Activated effector memory CD4-positive, alpha-beta T cell treated with Interleukin-2 at 50 U/mL for 16 hours (primary cell): ENCODE results near the gene FBXL13.

ENCODE experiments used
- DNase-seq: peaks from one replicate; pipeline ENCODE4 v3.0.0-alpha.2; 2020

FBXL13 gene

DNA sequence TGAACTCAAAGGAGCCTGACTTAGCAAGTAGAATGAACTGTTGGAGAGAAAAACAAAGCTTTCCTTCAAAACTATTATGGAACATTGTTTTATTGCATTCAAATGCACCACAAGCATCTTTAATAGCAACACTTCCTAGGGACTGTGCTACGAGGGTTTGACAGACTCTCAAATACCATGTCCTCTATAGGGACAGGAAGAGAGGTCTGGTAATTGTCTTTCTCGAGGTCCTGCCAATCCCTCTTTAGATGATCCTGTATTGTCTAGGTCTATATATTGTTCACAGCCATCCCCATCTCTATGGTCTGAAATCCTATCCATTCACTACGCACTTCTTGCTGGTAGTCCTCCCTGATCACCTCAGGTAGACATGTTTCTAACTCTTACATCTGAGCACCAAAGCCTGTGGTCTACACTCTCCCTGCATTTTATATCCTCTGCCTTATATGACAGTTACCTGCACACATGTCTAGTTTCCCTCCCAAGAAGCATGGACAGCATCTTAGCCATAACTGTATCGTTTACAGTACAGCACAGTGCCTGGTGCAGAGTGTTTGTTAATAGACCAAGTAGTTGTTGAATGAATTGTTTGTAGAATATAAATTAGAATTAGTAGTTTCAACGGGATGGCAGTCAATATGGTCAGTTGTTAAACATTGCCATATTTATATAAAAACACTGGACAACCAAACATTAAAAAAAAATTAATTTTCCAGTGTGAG lies 183.5 kb downstream of the FBXL13 start:
- no peak for DNase-seq

- no peak for DNase-seq
Measured at GRCh38 chr7:102890292-102890970, 184.2 kb downstream of the FBXL13 start.

DNA sequence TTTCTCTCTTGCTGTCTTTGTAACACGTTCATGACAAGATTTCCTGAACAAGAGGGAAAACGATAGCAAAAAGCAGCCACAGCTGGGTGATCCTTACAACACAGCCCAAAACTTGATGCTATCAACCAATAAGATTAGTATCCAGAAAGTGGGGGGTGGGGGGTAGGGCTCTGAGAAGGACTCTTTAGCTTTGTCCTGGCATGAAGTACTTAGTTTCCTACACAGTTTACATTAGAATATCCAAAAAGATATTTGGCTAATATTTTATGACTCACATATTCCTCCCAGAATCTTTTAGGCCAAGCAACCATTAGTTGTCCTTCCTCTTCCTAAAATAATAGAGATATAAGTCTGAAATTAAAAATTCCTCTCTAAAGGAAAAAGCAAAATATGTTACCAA lies 184.7 kb downstream of the FBXL13 start:
- no peak for DNase-seq

DNA sequence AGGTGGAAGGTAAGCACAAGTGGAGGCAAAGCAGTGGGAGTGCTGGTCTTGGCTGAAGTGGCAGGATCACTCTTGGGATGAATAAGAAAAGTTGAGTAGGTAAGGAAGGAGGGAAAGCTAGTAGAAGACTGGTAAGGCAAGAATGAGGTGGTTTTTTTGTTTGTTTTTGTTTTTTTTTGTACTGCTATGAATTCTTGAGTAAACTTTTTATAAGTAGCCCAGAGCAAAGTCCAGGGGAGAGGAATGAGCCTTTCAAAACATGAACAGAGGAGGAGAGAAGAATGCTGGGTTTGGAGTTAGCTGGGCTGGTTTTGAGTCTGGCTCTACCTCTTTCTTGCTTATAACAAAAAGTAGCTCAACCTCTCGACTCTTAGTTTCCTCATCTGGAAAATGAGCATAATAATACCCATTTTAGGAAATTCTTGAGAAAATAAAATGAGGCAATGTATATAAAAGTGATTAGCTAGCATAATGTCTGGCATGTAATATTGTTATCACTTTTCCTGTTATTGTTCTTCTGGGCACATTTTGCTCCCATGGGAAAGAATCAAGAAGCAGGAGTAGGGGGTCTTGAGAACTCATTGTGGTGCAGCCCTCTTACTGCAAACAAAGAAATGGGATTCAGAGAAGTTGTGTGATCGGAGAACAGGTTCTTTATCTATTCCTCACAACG lies 185.9 kb downstream of the FBXL13 start:
- no peak for DNase-seq

- no peak for DNase-seq
Measured at GRCh38 chr7:102883098-102883860, 191.3 kb downstream of the FBXL13 start.

DNA sequence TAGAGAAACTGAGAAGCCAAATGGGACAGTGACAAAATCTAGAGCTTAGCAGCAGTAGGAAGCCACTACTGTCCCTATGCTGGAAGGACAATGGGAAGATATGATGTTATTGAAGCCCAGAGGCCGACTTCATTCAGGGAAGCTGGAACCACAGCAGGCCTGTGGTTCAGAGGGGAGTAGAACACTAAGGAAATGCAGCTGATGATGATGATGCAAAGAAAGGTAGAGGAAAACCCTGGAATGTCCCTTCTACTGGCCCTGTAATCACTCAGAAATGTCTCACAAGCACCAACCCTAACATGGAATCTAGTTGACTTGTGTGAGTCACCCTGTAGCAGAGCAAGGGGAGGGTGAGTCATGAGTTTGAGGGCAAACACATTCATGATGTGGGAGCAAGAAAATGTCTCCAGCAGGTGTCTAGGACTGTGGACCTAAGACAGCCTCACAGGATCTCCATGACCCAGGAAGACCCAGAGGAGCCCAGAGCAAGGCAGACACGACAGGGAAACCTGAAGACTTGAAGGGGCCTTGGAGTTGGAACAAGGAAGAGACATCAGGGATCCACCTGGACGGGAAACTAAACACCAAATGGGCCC lies 198.8 kb downstream of the FBXL13 start:
- DNase-seq: no peak

DNA sequence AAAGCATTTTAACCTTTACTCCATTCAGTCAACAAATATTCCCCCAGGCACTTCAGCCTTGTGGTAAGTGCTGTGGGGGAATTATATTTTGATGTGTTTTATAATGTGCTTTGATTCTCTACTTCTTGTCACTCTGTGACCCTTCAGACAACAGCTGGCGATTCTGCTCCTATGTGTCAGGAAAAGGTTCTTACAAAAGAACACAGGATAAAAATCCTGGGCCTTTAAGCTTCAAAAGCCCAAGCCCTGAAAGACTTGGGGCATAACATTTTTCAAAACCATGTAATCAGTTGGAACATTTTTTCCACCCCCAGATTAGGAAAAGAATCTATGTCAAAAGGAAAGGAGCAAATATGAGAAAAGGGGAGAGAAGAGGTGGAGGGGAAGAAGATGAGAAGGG lies 199.6 kb downstream of the FBXL13 start:
- DNase-seq: no peak

DNA sequence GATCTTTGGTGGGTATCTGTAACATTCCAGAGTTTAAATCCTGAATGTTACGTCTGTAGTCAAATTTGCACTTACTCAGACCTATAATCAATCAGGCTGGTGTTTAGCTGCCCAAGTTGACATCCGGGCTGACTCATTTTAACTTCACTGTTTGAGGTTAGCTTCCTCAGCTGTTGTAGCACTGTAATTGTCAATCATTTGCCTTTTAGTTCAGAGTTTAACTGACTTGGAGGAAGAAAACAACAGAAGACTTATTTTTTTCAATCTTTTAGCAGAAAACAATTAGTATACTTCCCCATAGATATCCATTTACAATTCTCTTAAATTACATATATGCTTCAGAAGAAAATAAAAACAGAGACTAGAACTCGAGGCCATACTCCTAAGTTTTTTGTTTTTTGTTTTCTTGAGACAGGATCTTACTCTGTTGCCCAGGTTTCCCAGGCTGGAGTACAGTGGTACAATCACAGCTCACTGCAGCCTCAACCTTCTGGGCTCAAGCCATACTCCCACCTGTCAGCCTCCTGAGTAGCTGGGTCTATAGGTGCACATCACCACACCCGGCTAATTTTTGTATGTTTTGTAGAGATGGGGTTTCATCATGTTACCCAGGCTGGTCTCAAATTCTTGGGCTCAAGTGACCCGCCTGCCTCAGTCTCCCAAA lies 200.3 kb downstream of the FBXL13 start:
- DNase-seq: no peak

- no peak for DNase-seq
Measured at GRCh38 chr7:102873470-102874165, 201.0 kb downstream of the FBXL13 start.

- DNase-seq: no peak
Measured at GRCh38 chr7:102872460-102872859, 202.1 kb downstream of the FBXL13 start.

DNA sequence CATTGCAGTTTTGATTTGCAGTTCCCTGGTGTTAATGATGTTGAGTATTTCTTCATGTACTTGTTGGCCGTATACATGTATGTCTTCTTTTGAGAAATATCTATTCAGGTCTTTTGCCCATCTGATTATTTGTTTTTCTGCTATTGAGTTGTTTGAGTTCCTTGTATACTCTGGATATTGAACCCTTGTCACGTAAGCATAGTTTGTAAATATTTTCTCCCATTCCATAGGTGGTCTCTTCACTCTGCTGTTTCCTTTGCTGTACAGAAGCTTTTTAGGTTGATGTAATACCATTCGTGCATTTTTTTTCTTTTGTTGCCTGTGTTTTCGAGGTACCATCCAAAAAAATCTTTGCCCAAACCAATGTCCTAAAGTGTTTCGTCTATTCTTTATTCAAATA lies 205.4 kb downstream of the FBXL13 start:
- DNase-seq: no peak

DNA sequence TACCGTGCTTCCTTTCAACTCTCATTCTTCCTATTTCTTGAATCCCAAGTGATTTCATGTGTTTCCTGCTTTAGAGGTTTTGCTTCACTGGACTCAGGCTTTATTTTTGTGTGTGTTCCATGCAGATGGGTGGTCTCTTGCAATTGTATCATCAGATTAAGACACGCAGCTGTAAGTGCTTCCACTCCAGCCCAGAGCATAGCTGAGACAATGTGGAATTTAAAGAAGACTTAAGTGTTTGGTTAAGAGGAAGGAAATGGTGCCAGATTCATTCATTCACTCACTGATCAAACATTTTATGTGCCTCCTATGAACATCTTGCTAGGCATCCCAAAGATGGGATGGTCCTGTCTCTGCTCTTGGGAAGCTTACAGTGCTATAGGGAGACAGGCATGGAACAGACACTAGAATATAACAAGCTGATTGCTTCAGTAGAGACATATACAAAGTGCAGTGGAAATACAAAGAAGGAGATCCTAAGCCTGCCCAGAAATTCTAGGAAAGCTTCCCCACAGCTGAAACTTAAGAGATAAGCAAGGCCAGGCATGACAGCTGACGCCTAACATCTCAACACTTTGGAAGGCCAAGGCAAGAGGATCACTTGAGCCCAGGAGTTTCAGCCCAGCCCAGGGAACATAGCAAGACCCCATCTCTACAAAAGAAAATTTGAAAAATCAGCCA lies 207.9 kb downstream of the FBXL13 start:
- no peak for DNase-seq

DNA sequence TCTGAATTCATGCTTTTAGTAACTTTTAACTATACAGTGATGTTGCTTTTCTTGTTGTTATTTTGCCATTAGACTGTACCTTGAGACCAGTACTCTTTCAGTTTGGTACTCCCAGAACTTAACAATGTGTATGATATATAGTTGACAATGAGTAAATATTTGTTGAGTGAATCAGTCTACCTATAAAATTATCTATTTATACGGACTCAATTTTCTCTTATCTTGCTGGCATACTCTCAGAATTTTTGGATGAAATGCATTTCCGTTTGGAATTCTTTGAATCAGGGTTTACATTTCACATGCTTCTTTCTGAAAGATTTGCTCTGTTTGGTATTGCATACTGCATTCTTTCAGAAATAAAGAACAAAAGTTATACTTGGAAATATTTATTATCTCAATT lies 209.6 kb downstream of the FBXL13 start:
- DNase-seq: no peak

- DNase-seq: no peak
Measured at GRCh38 chr7:102860351-102860811, 214.2 kb downstream of the FBXL13 start.

- DNase-seq: no peak
Measured at GRCh38 chr7:102859799-102860125, 214.8 kb downstream of the FBXL13 start.

DNA sequence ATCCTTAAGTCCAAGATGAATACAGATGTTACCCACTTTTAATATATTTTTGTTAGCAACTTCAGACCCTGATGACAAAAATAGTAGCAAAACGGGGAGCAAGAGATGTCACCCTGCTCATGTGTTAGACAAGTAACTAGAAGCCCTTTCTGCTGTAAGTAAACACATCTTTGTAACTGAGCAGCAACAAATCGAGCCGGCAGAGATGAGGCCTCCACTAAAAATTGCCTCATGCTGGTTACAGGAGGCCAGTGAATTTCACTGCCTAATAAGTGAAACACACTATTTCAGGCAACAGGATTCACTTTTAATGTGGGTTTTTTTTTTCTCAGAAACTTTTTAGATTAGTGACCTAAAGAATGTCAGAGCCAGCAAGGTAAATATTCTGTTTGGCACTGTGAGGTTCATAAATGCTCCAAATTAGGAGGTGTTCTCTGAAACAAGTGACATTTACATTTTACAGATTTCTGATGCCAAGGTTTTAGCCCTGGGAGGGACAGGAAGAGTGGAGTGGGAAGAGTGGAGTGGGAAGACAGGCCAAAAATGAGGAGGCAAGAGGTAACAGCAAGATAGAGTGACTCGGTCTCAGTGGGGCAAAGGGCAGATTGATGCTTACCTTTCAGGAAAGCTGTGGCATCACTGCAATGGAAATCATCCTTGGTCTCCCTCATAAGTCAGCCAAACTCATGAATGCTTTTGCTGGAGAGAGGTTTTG lies 215.4 kb downstream of the FBXL13 start:
- no peak for DNase-seq

- no peak for DNase-seq
Measured at GRCh38 chr7:102856036-102856435, 218.6 kb downstream of the FBXL13 start.

DNA sequence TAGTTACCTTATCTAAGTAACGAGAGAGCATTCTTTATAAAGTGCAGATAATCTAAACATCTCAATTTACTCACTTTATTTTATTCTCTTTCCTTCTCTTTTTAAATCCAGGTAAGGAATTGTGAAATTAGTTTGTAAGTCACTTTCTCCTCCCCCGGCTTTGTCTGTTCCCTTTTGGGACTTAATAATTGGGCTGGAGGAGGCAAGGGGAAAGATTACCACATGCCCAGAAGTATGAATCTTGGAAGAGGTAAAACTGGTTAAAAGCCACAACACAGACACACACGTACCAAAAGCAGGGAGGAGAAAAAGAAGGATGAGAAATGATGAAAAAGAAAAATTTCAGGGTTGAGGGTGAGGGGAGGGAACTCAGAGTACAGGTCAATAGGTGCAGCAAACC lies 225.1 kb downstream of the FBXL13 start:
- no peak for DNase-seq

- DNase-seq: no peak
Measured at GRCh38 chr7:102849079-102849478, 225.5 kb downstream of the FBXL13 start.

DNA sequence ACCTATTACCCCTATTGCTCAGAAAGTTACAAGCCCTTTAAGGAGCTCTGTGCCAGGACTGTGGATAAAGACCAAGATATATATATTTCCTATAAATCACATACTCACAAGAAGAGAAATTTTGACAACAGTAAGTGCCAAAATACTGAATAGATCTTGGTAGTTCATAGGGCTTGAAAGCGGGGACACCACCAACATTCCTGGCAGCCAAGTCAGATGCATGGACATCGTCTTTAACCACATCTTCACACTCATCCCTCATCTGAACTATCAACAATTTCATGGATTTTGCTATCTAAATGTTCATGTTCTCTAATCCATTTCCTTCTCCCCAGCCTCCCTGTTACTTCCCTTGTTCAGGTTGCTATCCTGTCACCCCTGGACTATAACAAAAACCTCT lies 229.2 kb downstream of the FBXL13 start:
- DNase-seq: no peak

GRCh38 chr7:102843850-102844249 lies 230.7 kb downstream of the FBXL13 start:
- DNase-seq: no peak
